ENCODE measurements around the gene BAIAP2. TPM values are rescaled to one million over a fixed set of nuclear protein-coding genes. Genes with fewer than 3 reads are reported as not detected.

Gene BAIAP2
- total RNA-seq, 1 donor from 2014 or later, result 14.4 TPM

GRCh38 chr17:81080019-81080418, 45.1 kb downstream of the BAIAP2 start:
- intact Hi-C loops (cut with DNase I), result no loop called here
- Histone ChIP-seq H3K4me1 (no peaks in the 10 kb centered on the region), H3K27ac (no peak overlapping the region), H3K36me3 (no peaks in the 10 kb centered on the region), H3K4me3 (no peak overlapping the region), H3K9me3 (no peaks in the 10 kb centered on the region), H3K27me3 (no peaks in the 10 kb centered on the region)
- DNase-seq (ENCODE audit: low spot score in 2 of 2), result no peak
- TF ChIP-seq, protein P1, sequence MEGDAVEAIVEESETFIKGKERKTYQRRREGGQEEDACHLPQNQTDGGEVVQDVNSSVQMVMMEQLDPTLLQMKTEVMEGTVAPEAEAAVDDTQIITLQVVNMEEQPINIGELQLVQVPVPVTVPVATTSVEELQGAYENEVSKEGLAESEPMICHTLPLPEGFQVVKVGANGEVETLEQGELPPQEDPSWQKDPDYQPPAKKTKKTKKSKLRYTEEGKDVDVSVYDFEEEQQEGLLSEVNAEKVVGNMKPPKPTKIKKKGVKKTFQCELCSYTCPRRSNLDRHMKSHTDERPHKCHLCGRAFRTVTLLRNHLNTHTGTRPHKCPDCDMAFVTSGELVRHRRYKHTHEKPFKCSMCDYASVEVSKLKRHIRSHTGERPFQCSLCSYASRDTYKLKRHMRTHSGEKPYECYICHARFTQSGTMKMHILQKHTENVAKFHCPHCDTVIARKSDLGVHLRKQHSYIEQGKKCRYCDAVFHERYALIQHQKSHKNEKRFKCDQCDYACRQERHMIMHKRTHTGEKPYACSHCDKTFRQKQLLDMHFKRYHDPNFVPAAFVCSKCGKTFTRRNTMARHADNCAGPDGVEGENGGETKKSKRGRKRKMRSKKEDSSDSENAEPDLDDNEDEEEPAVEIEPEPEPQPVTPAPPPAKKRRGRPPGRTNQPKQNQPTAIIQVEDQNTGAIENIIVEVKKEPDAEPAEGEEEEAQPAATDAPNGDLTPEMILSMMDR (IDR thresholded peaks at IDR 0.05), result no peak

DNA sequence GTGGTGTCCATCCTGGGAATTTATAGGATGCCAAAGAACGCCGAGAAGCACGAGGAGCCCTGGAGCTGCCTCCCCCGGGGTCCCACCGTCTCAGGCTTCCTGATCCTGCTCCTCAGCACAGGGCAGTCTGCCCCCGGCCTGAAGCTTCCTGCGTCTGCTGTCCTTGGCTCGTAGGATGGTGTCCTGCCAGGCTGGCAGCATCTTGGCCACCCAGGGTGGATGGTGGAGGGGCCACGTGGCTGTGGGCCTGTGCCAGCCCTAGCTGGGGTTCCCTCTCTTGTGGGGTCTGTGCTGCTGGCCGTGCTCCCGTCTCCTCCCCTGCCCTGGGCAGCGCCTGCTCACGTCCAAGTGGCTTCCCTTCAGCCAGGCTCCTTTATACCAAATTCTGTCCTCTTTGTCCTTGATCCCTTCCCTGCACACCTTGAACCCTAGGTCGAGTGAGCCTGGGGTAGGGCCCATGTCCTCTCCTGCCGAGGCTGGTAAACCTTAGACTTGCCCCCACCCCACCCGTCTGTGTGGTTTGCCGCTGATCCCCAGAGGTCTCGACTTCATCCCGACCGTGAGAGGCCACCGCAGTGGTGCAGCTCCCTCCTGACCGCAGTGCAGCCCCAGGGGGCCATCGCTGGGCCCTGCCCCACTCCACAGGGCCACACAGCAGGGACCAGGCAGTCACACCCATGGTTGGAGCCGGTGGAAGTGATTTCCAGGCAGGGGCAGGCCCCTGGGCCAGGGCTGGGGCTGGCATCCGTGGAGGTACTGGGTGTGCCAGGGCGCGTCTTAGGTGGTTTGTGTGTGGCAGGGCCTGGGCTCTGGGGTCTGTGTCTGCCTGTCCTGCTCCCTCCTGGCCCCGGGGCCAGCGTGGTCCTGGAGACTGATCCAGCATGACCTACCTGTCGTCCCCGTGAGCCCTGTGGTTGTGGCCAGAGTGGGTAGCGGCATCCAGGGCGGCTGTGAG, 46.5 kb downstream of the BAIAP2 start:
- TF ChIP-seq, protein P1 (IDR thresholded peaks at IDR 0.05), result no peak
- Histone ChIP-seq H3K4me3 (no peak overlapping the region), H3K27me3 (no peaks in the 10 kb centered on the region), H3K36me3 (no peaks in the 10 kb centered on the region), H3K27ac (no peak overlapping the region), H3K9me3 (no peaks in the 10 kb centered on the region), H3K4me1 (no peaks in the 10 kb centered on the region)
- no peak for DNase-seq (ENCODE audit: low spot score in 2 of 2)
- intact Hi-C loops (cut with DNase I), result no loop called here

DNA sequence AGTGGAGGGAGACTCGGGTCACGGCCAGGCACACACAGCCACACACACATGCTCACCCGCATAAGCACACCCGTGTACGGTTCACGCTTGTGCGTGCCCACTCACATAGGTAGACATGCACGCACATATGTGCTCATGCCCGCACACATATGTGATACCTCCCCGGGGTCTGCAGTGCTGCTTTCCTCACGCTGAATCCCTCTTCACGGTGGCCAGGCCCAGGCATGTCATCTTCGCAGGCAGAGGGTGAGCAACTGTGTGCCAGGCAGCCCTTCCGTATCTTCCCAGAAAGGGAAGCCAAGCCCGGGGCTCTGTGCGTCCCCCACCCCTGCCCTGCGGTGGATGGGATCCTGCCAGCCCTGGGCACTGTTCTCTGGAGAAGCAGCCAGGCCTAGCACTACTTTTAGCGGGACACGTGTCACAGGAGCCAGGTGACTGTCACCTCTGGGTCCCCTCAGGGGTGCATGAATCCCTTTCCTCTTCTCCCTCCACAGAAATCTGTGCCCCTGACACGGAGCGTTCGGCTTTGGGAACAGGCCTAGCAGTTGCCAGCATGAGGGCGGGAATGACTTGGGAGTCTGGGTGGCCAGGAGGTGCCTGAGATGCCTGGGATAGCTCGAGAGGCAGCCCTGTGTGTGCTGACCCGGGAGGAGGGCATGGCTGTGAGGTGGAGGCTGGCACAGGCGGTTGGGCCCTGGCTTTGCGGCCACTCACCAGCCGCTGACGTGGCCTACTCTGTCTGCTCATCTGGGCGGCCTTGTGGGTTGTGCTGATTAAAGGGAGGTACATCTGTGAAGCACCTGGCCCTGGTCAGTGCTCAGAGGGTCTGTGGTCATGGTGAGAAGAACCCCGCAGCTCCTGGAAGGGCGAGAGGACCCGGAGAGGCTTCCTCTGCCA, 47.5 kb downstream of the BAIAP2 start:
- no peaks in the 10 kb centered on the region for H3K4me1 ChIP-seq
- intact Hi-C loops (cut with DNase I), result no loop called here

DNA sequence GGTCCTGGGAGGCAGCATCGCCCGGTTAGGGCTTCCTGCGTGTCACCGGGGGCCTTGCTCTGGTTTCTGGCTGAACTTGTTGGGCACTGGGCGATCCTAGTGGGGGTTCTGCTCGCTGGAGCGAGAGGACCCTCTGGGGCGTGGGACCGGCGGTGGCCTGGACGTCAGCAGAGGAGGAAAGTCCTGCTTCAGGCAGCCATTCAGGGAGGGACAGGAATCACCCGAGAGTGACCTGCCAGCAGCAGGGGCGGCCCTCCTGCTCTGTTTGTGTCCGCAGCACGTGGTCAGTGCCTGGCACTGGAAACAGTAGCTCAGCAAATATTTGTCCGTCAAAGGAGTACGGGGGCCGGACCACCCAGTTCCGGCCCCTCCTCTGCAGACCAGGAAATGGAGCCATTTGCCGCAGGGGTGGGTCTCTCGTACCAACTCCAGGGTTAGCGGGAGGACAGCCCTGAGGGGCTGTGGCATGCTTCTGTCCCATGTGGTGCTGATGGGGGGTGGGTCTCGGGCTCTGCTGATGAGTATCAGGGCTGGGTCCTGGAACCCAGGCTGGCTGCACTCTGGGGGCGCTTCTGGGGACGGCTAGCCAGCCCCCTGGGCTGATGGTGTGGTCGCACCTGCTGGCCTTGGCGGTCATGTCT, 48.3 kb downstream of the BAIAP2 start:
- Histone ChIP-seq H3K9me3 (no peaks in the 10 kb centered on the region), H3K36me3 (no peaks in the 10 kb centered on the region), H3K4me3 (no peak overlapping the region), H3K27ac (no peak overlapping the region), H3K27me3 (no peaks in the 10 kb centered on the region), H3K4me1 (no peaks in the 10 kb centered on the region)
- intact Hi-C loops (cut with DNase I), result no loop called here
- TF ChIP-seq, protein P1 (IDR thresholded peaks at IDR 0.05), result no peak
- DNase-seq (ENCODE audit: low spot score in 2 of 2), result no peak

More for the DNA sequence above, 47.5 kb downstream of the BAIAP2 start:
- Histone ChIP-seq H3K4me3 (no peak overlapping the region), H3K27ac (no peak overlapping the region), H3K27me3 (no peaks in the 10 kb centered on the region), H3K9me3 (no peaks in the 10 kb centered on the region), H3K36me3 (no peaks in the 10 kb centered on the region)
- TF ChIP-seq, protein P1 (IDR thresholded peaks at IDR 0.05), result no peak
- DNase-seq (ENCODE audit: low spot score in 2 of 2), result no peak

DNA sequence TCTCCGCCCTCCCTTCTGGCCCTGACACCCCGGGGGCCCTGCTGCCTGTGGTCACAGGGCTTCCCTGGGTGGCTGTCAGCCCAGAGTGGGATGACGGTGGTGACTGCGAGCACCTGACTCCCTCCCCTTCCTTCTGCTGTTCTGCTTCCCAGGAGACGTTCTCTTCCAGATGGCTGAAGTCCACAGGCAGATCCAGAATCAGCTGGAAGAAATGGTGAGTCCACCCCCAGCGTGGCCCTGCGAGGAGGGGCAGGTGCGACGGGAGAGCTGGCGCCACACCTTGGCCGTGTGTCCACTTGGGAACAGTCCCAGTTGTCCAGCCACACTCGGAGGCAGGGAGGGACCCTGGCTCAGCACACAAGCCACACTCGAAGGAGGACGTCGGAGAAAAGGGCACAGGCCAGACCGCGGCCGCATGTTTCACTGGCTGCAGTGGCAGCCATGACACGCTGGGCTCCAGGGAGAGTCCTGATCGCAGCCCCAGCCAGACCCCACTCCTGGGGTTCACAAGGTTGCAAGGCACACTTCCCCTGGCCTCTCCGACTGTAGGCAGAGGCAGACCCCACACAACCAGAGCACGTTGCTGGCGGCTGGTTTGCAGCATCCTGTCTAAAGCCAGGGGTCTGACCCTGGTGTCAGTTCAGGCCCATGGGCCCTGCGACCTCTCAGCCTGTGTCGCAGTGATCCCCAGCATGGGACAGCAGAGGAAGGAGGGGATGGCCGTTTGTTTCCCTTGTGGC, 49.9 kb downstream of the BAIAP2 start:
- Histone ChIP-seq H3K9me3 (no peaks in the 10 kb centered on the region), H3K36me3 (no peaks in the 10 kb centered on the region), H3K4me3 (no peak overlapping the region), H3K27me3 (no peaks in the 10 kb centered on the region), H3K4me1 (no peaks in the 10 kb centered on the region), H3K27ac (no peak overlapping the region)
- intact Hi-C loops (cut with DNase I), result no loop called here
- TF ChIP-seq, protein P1 (IDR thresholded peaks at IDR 0.05), result no peak
- no peak for DNase-seq (ENCODE audit: low spot score in 2 of 2)

Measured in ascending aorta (tissue), 2 donors.